ENCODE results near the gene DVL2.

GRCh38 chr17:7233701-7234082, 625 bp downstream of the DVL2 start:
- TF ChIP-seq CTCF (IDR thresholded peaks at IDR 0.05): no peak
- no peak for TF ChIP-seq POLR2A (IDR thresholded peaks at IDR 0.05)

All from lower leg skin (tissue), 3 donors.